HG03039 (cell line): ENCODE data around the gene MEIKIN.
"Not testable (repeated sequence)": the region's sequence is repeated elsewhere in the genome, so short reads cannot be mapped to it uniquely, and the experiment has no call there.

Source experiments
- ATAC-seq: cut with Tn5 transposase; IDR thresholded peaks from one replicate; pipeline ENCODE4 v1.9.1; 2021; ENCODE audit warnings: mild to moderate bottlenecking, moderate library complexity; ENCODE audit not compliant: unreplicated experiment

The MEIKIN gene

GRCh38 chr5:131914472-131914871, 31.0 kb downstream of the MEIKIN start:
- ATAC-seq: no peak

GRCh38 chr5:131913603-131914002, 31.9 kb downstream of the MEIKIN start:
- no peak for ATAC-seq

- no peak for ATAC-seq
Measured at GRCh38 chr5:131906668-131907067, 38.8 kb downstream of the MEIKIN start.

GRCh38 chr5:131902266-131902665, 43.2 kb downstream of the MEIKIN start:
- not testable (repeated sequence) for ATAC-seq

GRCh38 chr5:131899686-131900085, 45.8 kb downstream of the MEIKIN start:
- no peak for ATAC-seq

GRCh38 chr5:131883984-131884383, 61.5 kb downstream of the MEIKIN start:
- no peak for ATAC-seq

GRCh38 chr5:131879705-131880104, 65.8 kb downstream of the MEIKIN start:
- ATAC-seq: no peak

GRCh38 chr5:131877873-131878272, 67.6 kb downstream of the MEIKIN start:
- no peak for ATAC-seq

- ATAC-seq: not testable (repeated sequence)
Measured at GRCh38 chr5:131871251-131871650, 74.2 kb downstream of the MEIKIN start.

GRCh38 chr5:131867524-131867923, 77.9 kb downstream of the MEIKIN start:
- no peak for ATAC-seq

- ATAC-seq: no peak
Measured at GRCh38 chr5:131863700-131864099, 81.8 kb downstream of the MEIKIN start.

- no peak for ATAC-seq
Measured at GRCh38 chr5:131857388-131857787, 88.1 kb downstream of the MEIKIN start.

- no peak for ATAC-seq
Measured at GRCh38 chr5:131855452-131855851, 90.0 kb downstream of the MEIKIN start.

- no peak for ATAC-seq
Measured at GRCh38 chr5:131854134-131854533, 91.3 kb downstream of the MEIKIN start.

- ATAC-seq: no peak
Measured at GRCh38 chr5:131848662-131849061, 96.8 kb downstream of the MEIKIN start.

GRCh38 chr5:131846536-131846935, 98.9 kb downstream of the MEIKIN start:
- ATAC-seq: no peak

- no peak for ATAC-seq
Measured at GRCh38 chr5:131845828-131846227, 99.6 kb downstream of the MEIKIN start.

- ATAC-seq: not testable (repeated sequence)
Measured at GRCh38 chr5:131842971-131843370, 102.5 kb downstream of the MEIKIN start.

- not testable (repeated sequence) for ATAC-seq
Measured at GRCh38 chr5:131832702-131833101, 112.8 kb downstream of the MEIKIN start.

- ATAC-seq: peak; percentile 79
Measured at GRCh38 chr5:131825404-131826013, 120.0 kb downstream of the MEIKIN start.

- ATAC-seq: no peak
Measured at GRCh38 chr5:131824631-131825030, 120.8 kb downstream of the MEIKIN start.

- no peak for ATAC-seq
Measured at GRCh38 chr5:131821221-131821620, 124.2 kb downstream of the MEIKIN start.
